Measurements from ENCODE around the gene CCHCR1. TPM values are rescaled to one million over a fixed set of nuclear protein-coding genes. Genes with fewer than 3 reads are reported as not detected.

The CCHCR1 gene
- total RNA-seq, 3 donors from 2014 or later: 10.9 to 17.1 (median 17.0) TPM

DNA sequence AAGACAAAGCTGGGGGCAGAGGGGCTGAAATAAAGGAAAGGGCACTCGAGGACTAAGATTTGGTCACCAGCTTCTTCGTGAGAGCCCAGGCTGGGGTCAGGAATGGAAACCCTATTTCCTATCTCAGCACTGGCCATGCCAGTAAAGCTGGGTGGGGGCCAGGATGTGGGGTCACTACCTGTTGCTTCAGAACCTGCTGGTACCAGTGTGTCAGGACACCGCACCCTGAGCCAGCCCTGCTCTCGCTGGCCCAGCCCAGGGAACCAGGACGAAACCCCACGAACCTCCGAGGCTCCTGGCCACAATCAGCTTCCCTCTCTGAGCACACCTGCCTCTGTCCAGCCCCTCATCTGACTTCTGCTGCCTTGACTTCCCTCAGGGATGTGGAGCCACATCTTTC, 39.4 kb downstream of the CCHCR1 start:
- Histone ChIP-seq H3K36me3 (no peaks in the 10 kb centered on the region), H3K27ac (no peak overlapping the region), H3K4me3 (no peak overlapping the region), H3K4me1 (peaks cover 15 to 18% of the 10 kb centered on the region in 2 donors), H3K27me3 (no peaks in the 10 kb centered on the region), H3K9me3 (no peaks in the 10 kb centered on the region)
- intact Hi-C loops (cut with DNase I; ENCODE audit: low total_unique reads): no loop called here
- DNase-seq (ENCODE audit: low spot score in 2 of 2): no peak
- TF ChIP-seq CTCF (IDR thresholded peaks at IDR 0.05) (no peak), POLR2AphosphoS5 (IDR thresholded peaks at IDR 0.05) (no peak), POLR2A (IDR thresholded peaks at IDR 0.05) (no peak)

DNA sequence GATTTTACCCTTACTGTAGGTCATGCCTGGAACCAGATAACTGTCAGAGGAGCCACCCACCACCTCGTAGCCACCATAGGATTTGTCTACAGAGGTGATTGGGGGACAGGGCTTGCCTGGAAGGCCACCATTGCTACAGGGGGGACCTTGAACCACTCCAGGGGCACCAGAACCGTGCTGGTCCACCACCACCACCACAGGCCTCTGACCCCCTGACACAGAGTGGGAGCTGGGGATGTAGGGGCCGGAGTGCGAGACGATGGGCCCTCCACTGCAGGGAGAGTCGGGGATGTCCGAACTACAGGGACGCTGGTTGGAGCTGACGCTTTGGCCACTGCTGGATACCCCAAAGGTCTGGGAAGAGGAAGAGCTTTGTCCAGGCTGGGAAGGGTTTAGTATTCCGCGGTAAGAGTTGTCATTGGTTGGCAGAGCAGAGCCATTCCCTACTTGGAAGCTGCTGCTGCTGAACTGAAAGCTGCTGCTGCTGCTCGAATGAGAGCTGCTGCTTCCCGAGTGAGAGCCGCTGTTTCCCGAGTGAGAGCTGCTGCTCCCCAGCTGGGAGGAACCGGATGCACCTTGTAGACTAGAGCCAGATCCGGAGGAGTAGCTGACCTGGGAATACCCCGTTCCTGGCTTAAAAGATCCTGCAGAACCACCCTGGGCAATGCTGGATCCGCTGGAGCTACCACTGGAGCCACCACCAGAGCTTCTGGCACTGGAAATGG, 40.8 kb downstream of the CCHCR1 start:
- no peaks in the 10 kb centered on the region for H3K27me3 ChIP-seq
- DNase-seq (ENCODE audit: low spot score in 2 of 2): no peak
- TF ChIP-seq CTCF (IDR thresholded peaks at IDR 0.05) (no peak), POLR2AphosphoS5 (IDR thresholded peaks at IDR 0.05) (no peak), POLR2A (IDR thresholded peaks at IDR 0.05) (no peak)

GRCh38 chr6:31115941-31116560, 41.6 kb downstream of the CCHCR1 start:
- Histone ChIP-seq H3K4me3 (no peak overlapping the region), H3K27me3 (no peaks in the 10 kb centered on the region), H3K9me3 (no peaks in the 10 kb centered on the region), H3K4me1 (peaks cover 15% of the 10 kb centered on the region in 2 donors), H3K36me3 (no peaks in the 10 kb centered on the region), H3K27ac (peak overlapping the region; percentile 91 to 96)
- TF ChIP-seq CTCF (IDR thresholded peaks at IDR 0.05): no peak
- TF ChIP-seq POLR2AphosphoS5 (IDR thresholded peaks at IDR 0.05): no peak
- no peak for TF ChIP-seq POLR2A (IDR thresholded peaks at IDR 0.05)
- no peak for DNase-seq (ENCODE audit: low spot score in 2 of 2)
- intact Hi-C loops (cut with DNase I; ENCODE audit: low total_unique reads): no loop called here

More for the DNA sequence above, 40.8 kb downstream of the CCHCR1 start:
- intact Hi-C loops (cut with DNase I; ENCODE audit: low total_unique reads): no loop called here
- H3K9me3 ChIP-seq: no peaks in the 10 kb centered on the region
- H3K27ac ChIP-seq: peak overlapping the region; percentile 54 to 96
- no peaks in the 10 kb centered on the region for H3K36me3 ChIP-seq
- H3K4me1 ChIP-seq: peaks cover 15% of the 10 kb centered on the region in 2 donors
- H3K4me3 ChIP-seq: peak overlapping the region; percentile 30 to 56 (median 31)

- DNase-seq (ENCODE audit: low spot score in 2 of 2): no peak
- peak overlapping the region; percentile 10 to 61 (median 27) for H3K4me3 ChIP-seq
- H3K36me3 ChIP-seq: no peaks in the 10 kb centered on the region
- H3K9me3 ChIP-seq: no peaks in the 10 kb centered on the region
- H3K27ac ChIP-seq: peak overlapping the region; percentile 91 to 96
- peaks cover 9 to 15% of the 10 kb centered on the region in 2 donors for H3K4me1 ChIP-seq
- TF ChIP-seq POLR2AphosphoS5 (IDR thresholded peaks at IDR 0.05) (peak in 1 of 3 donors; percentile 5), CTCF (IDR thresholded peaks at IDR 0.05) (peak in 1 of 3 donors; percentile 27), POLR2A (IDR thresholded peaks at IDR 0.05) (no peak)
- intact Hi-C loops (cut with DNase I; ENCODE audit: low total_unique reads): no loop called here
- no peaks in the 10 kb centered on the region for H3K27me3 ChIP-seq
Measured at GRCh38 chr6:31114970-31115849, 42.4 kb downstream of the CCHCR1 start.
